ENCODE measurements around the gene ZNF747.
A peak's percentile ranks its signal among the peaks of the same experiment; 100 is the strongest.
"Not testable (repeated sequence)": the region's sequence is repeated elsewhere in the genome, so short reads cannot be mapped to it uniquely, and the experiment has no call there.

Gene ZNF747

DNA sequence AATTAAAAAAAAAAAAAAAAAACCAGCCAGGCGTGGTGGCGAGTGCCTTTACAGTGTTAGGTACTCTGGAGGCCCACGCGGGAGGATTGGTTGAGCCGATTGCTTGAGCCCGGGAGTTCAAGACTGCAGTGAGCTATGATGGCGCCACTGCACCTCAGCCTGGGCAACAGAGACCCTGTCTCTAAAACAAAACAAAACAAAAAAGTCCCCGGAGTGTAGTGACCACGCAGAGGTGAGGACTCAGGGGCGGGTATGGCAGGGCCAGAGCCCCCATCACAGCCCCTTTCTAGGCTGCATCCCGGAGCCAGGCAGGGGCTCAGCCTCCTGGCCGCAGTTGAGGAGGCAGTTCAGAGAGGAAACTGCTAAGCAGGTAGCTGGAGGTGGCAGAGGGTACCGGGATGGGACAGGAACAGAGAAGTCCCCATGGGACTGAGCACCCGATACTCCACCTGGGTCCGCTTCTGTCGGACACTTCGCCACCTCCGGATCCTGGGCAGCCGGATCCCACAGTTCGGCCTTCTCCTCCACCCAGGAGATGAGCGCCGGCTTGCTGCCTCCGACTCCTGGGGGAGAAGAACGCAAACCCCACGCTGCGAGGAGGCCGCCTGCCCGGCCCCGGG is 800 bp downstream of the ZNF747 start:
- DNase-seq (ENCODE audit: low read depth), result no peak

DNA sequence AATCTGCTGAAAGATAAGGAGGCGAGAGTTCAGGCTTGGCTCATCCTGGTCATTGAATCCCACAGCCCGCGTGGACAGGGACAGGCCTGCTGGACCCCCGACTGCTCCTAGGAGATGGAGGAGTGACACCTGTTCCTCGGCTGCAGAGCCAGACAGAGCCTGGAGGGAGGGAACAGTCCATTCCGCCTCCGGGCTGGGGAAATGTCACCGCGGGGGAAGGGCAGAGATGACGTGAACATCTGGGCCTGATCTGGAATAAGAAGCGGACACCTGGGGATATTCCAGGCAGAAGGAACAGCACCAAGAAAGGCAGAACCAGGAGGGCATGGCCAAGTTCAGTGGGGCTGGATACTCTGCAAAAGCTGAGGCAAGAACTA is 1.5 kb downstream of the ZNF747 start:
- no peak for DNase-seq (ENCODE audit: low read depth)

DNA sequence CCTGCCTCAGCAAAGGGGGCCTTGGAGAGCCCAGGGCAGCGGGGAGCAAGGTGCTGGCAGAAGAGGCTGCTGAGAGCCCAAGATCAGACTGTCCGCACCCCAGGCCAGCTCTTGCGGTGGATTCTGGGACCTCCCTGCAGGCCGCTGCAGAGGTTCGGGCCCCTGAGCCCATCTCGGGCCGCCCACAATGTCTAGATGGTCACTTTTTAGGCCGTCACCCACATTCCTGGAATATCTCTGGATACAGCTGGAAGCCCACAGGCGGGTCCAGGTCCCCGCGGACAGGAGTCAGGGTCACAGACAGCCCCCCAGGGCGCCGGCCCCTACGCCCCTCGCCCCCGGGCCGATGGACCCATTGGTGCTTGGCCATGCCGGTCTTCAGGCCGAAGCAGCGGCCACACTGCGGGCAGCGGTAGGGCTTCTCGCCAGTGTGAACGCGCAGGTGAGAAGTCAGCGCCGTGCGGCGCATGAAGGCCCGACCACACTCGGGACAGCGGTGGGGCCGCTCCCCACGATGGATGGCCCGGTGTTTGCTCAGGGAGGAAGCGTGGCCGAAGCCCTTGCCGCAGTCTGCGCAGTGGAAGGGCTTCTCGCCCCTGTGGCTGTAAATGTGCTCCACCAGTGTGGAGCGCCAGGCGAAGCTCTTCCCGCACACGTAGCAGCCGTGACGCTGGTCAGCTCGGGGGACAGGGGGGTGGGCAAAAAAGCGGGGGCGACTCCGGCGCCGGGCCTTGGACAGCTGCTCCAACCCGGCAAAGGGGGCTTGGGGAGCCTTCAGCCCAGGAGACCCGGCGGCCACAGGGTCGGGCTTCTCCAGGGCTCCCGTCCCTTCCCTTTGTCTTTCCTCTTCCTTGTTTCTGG is 2.1 kb downstream of the ZNF747 start:
- no peak for DNase-seq (ENCODE audit: low read depth)

DNA sequence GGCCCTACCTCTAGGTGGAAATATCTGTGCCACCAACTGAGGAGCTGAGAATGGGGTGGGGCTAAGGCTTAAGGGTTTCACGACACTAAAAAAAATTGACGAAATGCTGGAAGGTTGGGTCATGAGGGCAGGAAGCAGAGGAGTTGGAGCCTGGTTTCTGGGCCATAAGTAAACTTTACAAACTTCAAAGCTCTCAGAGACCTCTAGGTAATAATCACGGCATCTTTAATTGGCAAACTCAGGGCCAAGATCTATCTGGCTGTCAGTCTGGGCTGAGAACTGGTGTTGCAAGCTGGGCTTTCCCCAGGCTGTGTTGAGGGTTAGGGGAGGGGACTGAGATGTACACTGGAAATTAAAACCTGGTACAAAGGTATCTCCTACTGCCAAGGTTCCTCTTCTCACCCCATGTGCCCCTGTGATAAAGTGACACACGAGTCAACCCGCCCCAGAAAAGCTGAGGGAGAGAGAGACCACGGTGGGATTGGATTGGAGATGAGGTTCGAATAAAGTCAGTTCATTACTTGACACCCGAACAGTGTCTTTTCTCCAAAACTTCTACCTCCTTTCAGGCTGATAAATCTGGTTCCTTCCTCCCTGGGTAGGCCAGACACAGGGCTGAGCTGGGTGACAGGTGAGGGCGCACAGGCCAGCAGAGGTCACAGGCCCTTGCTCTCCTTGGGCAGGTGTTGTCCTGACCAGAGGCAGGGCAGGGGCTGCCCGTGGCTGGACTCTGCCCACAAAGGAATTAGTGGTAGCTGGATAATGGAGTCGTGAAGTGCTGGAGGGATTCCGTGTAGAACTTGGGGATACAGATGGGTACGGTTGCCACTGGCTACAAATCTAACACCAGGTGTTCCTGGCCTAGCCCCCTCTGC is 4.3 kb downstream of the ZNF747 start:
- no peak for DNase-seq (ENCODE audit: low read depth)

DNA sequence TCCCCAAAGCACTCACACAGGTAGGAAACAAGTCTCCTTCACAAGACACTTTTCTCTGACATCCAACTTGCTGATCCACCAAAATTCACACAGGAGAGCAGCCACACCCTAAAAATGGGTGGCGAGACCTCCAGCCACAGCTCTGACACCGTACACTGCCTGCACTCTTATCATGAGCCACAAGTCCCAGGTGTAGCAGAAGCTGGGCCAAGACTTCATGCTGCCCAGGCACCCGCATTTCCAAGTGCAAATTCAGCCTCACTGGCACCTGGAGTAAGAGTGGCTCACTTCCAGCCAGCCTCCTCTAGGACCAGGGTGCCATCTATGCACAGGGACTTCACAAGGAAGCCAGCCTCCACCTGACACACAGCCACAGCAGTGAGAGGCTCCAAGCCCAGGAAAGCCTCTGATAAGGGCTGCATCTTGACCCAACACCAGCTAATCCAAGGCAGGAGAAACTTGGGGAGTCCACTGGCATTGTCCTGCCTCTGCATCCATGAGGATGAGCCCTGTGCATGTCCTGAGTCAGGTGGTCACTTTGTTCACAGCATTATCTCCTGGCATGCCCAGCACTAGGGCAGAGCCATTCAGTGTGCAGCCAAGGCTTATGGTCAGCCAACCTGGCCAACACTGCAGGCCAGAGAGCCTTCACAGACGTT is 5.7 kb downstream of the ZNF747 start:
- DNase-seq (ENCODE audit: low read depth), result no peak

DNA sequence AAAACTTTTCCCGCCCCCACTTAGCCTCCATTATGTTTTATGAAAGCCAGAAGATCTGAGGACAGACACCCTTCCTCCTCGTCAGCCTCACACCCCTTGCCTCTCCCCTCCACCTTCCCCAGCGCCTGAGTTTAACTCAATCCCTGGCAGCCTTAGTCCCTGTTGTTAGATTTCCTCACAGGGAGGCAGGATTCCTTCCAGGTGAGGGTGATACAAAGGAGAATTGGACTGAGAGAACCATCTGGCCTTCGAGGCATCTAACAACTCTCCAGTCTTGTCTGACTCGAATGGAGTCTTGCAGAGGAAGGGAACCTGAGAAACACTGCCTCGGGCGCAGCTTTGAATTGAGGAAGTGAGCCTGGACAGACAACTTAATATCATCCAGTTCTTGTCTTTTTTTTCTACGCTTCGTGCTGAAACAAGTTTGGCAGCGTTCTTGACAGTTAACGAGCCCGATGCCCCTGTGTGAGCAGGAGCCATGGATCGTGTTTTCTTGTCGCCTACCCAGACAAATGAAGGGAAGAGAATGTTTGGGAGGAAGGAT is 7.0 kb downstream of the ZNF747 start:
- no peak for DNase-seq (ENCODE audit: low read depth)

DNA sequence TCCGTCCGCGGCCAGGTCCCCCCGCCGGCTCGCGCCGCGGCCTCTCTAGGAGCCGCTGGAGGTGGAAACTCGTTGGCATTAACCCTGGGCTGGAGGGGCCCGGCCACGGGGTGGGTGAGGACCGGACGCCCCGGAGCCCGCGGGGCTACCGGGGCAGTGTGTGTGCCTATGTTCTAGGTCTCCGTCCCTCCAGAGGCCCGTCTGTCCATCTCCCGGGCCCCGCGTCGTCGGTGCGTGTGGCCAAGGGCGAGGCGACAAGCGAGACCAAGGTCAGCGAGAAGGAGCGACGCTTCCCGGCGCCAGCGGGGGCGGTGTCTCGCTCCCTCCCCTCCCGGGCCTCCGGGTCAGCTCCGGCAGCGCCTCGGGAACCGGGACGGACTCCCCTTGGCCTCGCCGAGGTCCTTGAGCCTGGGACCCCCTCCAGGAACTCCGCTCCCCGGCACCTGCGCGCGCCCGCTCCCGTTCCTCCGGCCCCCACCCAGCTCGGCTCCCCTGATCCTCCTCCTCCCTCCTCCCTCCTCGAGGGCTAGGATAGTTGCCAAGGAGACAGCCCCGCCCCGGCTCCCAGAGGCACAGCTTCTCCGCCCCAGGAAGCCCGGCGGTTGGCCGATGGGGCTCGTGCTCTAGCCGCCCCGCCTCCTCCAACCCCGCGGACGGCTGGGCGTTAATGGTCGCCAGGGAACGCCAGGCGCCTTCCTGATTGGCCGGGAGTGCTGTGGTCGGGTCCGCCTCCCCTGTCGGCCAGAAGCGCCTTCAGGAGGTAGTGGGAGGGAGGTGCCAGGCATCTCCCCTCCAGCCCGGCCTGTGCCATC is 7.6 kb downstream of the ZNF747 start:
- DNase-seq (ENCODE audit: low read depth), result peak; percentile 99

DNA sequence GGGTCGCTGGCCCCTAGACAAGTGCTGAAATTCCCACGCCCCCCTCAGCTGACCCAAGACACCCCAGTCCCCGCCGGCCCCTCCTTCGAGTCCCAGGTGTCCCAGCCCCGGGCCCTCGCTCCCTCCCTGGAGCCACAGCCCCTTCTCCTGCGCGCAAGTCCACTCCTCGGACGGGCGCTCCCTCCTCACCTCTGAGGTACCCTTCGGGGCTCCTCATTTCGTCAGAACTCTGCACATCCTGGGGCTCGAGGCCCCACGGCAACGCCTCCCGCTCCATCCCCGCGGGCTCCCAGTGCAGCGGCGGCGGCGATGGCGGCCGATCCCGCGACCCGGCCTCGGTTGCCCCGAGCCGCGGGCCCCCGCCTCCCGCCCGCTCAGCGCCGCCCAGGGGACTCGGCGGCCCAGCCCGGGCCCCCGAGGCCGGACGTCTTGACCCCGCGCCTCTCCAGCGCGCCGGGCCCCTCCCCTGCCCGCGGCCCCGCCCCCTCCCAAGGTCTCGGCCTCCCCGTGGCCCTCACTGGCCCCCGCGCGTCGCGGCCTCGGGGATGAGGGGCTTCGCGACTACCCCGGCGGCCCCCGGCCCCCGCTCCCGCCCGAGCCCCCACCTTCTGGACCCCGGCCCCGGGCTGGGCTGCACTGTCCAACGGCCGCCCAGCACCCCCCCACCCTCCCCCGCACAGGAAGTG is 8.4 kb downstream of the ZNF747 start, which contains the start of gene ZNF768:
TSS of gene ZNF768 (minus strand) at position 430 of the 686 bp plus-strand sequence. CDS start at position 277, 153 bp downstream.
- DNase-seq (ENCODE audit: low read depth), result peak; percentile 17

DNA sequence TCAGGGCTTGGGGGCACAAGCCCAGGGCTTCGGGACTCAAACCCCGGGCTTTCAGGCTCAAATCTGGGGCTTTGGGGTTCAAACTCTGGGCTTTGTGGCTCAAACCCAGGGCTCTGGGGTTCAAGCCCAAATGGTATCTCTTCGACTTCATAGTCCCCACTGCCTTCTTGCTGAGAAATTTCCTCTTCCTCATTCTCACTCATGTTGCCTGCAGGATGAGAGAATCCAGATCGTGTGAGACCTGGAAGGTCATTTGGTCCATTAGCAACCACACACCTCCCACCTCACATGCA is 8.9 kb downstream of the ZNF747 start:
- DNase-seq (ENCODE audit: low read depth), result peak; percentile 15

DNA sequence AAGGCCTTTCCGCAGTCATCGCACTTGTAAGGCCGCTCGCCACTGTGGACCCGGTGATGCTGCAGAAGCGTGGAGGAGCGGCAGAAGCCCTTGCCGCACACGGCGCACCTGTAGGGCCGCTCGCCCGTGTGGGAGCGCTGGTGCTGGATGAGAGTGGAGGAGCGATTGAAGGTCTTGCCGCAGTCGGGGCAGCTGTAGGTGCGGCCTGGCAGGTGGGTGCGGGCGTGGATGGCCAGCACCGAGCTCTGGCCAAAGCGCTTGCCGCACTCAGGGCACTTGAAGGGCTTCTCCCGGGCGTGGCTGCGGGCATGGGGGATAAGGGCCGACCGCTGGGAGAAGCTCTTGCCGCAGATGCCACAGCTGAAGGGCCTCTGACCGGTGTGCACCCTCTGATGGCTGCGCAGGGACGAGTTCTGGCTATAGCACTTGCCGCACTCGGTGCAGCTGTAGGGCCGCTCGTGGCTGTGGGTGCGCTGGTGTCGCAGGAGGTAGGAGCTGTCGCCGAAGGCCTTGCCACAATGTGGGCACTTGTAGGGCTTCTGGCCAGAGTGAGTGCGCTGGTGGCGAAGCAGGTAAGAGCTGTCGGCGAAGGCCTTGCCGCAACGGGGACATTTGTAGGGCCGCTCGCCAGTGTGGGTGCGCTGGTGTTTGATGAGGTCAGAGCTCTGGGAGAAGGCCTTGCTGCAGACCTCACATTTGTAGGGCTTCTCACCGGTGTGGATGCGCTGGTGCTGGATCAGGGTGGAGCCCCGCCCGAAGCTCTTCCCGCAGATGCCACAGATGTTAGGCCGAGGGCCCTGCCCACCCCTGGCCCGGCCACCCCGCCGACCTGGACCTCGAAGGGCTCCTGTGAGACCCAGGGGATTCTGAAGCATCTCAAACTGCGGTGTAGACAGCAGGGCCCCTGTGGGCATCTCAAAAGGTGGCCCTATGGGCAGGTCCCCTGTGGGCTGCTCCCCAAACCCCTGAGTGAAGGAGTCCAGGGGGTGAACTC is 9.8 kb downstream of the ZNF747 start:
- no peak for DNase-seq (ENCODE audit: low read depth)

DNA sequence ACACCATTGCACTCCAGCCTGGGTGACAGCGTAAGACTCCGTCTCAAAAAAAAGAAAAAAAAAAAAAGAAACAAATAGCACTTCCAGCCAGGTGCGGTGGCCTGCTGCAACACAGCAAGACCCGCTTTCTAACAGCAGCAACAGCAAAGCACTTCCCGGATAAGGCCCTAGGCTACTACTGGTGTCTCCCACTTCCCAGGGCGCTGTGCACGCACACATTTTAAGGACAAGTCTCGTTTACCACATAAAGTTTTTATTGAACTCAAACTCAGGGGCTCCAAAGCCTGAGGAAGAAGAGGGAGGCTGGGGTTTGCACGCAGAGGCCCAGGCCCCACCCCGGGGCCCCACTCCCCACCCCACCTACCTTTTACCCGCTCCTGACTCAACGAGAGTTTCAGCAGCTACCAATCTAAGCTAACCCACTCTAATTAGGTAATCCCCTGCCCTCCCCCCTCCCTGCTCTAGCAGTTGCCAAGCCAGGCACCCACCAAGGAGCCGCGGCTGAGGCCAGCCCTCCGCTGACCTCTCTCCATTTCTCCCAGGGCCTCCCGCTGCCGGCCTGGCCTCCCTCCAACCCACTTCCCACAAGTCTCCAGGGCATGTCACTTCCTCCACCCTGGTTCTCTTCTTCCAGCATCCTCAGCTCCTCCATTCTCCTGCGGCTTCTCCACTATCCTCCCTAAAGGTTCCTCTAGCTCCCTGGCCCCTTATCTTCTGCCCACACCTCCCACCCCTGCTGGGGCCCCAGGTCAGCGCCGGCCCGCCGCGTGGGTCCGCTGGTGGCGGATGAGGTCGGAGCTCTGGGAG is 10.7 kb downstream of the ZNF747 start:
- peak; percentile 16 for DNase-seq (ENCODE audit: low read depth)

DNA sequence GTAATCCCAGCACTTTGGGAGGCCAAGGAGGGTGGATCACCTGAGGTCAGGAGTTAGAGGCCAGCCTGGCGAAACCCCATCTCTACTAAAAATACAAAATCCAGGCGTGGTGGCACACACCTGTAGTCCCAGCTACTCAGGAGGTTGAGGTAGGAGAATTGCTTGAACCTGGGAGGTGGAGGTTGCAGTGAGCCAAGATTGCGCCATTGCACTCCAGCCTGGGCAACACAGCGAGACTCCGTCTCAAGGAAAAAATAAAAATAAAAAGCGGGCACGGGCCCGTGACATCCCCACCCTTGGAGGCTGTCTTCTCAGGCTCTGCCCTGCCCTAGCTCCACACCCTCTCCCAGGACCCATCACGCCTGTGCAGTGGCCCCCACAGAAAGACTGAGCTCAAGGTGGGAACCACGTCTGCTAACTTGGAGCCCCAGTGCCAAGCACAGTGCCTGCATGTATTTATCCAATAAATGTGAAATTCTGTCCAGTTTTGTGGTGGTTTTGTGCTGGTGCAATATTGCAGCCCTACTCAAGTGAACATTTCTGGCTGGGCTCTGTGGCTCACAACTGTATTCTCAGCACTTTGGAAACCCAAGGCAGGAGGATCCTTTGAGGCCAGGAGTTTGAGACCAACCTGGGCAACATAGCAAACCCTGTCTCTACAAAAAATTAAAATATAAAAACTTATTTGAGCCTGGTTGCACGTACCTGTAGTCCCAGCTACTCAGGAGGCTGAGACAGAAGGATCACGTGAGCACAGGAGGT is 11.8 kb downstream of the ZNF747 start:
- DNase-seq (ENCODE audit: low read depth), result not testable (repeated sequence)

DNA sequence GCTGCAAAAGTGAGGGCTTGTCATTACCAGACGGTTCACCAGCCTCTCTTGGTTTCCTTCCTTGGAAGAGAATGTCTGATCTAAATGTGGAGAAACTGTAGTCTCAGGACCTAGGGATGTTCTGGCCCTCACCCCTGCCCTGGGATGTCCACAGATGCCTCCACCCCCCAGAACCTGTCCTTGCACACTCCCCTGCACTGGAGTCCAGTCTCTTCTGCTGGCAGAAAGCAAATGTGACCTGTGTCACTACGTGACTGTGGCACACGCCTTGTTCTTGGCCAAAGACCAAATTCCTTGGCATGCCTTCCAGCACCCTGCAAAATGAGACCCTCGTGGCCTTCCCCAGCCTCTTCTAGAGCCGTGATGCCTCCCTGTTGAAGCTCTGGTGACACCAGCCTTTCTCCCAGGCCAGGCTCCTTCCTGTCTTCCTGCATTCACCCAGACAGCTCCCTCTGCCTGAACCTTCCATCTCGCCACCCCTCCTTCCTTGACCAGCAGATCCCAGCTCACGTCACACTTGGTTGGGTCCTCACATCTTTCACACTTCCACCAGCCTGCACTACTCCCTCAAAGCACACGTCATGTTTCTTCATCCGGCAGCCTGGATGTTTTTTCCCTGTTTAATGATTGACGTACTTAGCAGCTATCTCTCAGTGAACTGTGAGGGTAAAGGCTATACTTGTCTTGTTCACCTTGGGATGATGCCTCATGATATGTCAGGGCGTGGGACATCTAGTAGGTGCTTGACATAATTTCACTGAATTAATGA is 12.6 kb downstream of the ZNF747 start:
- no peak for DNase-seq (ENCODE audit: low read depth)

DNA sequence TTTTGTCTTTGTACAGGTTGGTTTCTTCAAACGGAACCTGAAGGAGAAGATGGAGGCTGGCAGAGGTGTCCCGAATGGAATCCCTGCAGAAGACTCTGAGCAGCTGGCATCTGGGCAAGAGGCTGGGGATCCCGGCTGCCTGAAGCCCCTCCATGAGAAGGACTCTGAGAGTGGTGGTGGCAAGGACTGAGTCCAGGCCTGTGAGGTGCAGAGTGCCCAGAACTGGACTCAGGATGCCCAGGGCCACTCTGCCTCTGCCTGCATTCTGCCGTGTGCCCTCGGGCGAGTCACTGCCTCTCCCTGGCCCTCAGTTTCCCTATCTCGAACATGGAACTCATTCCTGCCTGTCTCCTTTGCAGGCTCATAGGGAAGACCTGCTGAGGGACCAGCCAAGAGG is 13.2 kb downstream of the ZNF747 start:
- no peak for DNase-seq (ENCODE audit: low read depth)

DNA sequence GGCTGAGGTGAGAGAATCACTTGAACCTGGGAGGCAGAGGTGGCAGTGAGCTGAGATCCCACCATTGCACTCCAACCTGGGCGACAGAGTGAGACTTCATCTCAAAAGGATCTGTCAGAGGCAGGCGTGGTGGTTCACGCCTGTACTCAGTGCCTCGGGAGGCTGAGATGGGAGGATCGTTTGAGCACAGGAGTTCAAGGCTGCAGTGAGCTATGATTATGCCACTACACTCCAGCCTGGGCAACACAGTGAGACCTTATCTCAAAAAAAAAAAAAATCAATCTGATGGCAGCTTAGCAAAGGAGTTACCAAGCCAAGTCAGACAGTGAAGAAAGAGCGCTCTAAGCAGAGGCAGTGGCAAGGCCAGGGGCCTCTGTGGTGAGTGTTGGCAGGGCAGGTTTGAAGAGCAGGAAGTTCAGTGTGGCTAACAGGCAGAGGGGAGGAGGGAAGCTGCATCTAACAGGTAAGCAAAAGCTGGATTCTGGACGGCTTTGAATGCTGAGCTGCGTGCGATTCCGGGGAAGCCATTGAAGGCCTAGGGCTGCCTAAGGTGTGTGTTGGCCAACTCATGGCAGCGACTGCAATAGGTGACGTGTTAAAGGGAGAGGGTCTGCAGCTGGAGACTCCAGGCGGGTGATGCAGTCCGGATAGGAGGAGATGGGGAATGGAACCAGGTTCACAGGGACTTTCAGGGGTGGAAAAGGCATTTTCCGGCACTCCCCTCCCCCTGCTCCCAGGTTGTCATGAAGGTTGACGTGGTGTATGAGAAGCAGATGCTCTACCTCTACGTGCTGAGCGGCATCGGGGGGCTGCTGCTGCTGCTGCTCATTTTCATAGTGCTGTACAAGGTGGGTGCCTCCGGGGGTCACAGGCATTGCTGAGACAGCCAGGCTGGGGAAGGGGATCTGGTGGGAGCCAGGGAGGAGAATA is 15.3 kb downstream of the ZNF747 start:
- DNase-seq (ENCODE audit: low read depth), result no peak

DNA sequence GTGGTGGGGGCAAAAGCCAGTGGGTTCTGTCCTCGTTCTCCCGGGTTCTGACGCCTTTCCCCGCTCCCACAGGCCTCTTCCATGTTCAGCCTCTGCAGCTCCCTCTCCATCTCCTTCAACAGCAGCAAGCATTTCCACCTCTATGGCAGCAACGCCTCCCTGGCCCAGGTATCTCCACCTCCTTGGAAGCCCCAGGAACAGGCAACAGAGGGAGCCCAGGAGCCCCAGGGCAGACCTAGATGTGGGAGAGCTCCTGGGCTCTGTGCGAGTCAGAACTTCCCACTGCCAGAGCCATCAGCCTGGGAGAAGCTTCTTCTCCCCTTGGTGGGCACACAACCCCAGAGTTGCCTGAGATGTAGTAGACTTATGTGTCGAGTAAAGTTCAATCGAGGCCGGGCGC is 16.1 kb downstream of the ZNF747 start:
- no peak for DNase-seq (ENCODE audit: low read depth)

Data from iris pigment epithelial cell (primary cell).